Progenitor cell of endocrine pancreas (in vitro differentiated cells): ENCODE data around the gene PAFAH1B2. TPM values are rescaled to one million over a fixed set of nuclear protein-coding genes. Genes with fewer than 3 reads are reported as not detected.
A peak's percentile ranks its signal among the peaks of the same experiment; 100 is the strongest.

Experiments
- DNase-seq: peaks from one replicate; pipeline ENCODE4 v3.0.0; 2021; ENCODE audit warnings: low spot score; ENCODE audit not compliant: unreplicated experiment
- H3K27ac Mint-ChIP-seq: 2 replicates; pipeline ENCODE4 v1.8.0; 2021; ENCODE audit warnings: mild to moderate bottlenecking, moderate library complexity, mixed read lengths
- H3K27me3 Mint-ChIP-seq: 2 replicates; pipeline ENCODE4 v1.8.0; 2021; ENCODE audit warnings: mixed read lengths
- H3K36me3 Mint-ChIP-seq: 2 replicates; pipeline ENCODE4 v1.8.0; 2022; ENCODE audit warnings: mixed read lengths; ENCODE audit not compliant: insufficient read depth
- H3K4me1 Mint-ChIP-seq: 2 replicates; pipeline ENCODE4 v1.8.0; 2021; ENCODE audit warnings: low read depth, mixed read lengths
- H3K4me3 Mint-ChIP-seq: 2 replicates; pipeline ENCODE4 v1.8.0; 2021; ENCODE audit warnings: low read depth, mild to moderate bottlenecking, moderate library complexity, mixed read lengths
- H3K9me3 Mint-ChIP-seq: 2 replicates; pipeline ENCODE4 v1.8.0; 2021; ENCODE audit warnings: low read depth, mixed read lengths
- long read RNA-seq: library from polyadenylated mRNA; unstranded; transcript quantifications from one replicate; pipeline ENCODE4 v2.0.0, GENCODE V29; 2020
- total RNA-seq: library from RNA; stranded (reverse); gene quantifications from 2 replicates; pipeline ENCODE4 v1.2.1, GENCODE V29; 2021
- TF ChIP-seq, protein P1 (sequence below): fragments of 200-600 bp; sonication (generic); IDR thresholded peaks from one replicate; pipeline ENCODE4 v1.5.0; 2021; ENCODE audit warnings: antibody characterized with exemption, mild to moderate bottlenecking; ENCODE audit not compliant: unreplicated experiment

Gene PAFAH1B2, protein sequence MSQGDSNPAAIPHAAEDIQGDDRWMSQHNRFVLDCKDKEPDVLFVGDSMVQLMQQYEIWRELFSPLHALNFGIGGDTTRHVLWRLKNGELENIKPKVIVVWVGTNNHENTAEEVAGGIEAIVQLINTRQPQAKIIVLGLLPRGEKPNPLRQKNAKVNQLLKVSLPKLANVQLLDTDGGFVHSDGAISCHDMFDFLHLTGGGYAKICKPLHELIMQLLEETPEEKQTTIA
- total RNA-seq, result 116 and 121 TPM in 2 replicates
- long read RNA-seq, full-length matches to known transcripts, result 2 of 19 reads
- long read RNA-seq, partial matches to known transcripts, result 1 of 19 reads
- long read RNA-seq, other reads (novel, unspliced or antisense), result 16 of 19 reads

DNA sequence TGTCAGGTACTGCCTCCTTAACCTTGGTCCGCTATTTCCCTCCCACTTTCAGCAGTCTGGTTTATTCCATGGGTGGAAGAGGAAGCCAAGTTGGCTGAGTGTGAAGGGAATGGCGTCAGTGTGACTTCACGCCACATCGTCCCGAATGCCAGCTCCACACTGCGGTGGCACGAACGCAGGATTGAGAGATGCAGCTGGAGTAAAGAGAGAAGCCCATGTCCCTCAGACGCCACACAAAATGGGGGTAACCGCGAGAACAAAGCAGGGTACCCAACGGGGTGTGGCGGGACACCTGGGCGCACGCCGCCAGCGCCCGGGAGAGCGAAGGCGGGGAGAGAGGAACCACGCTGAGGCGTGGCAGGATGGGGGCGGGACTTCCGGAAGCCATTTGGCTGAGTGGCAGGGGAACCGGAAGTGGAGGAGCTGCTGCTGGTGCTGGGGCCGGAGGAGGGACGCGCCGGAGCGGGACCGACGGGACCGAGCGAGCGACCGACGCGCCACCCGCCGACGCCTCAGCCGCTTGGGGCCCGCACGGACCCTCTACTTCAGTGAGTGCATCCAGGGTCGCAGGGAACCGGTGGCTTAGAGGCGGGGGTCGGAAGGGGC is at the start of gene PAFAH1B2:
TSS of gene PAFAH1B2 (plus strand) at position 417 of the 606 bp plus-strand sequence. CDS start 8,161 bp downstream, outside the sequence.
- Mint-ChIP-seq H3K27ac (peak within 1 kb of the TSS; percentile 99), H3K4me3 (peak within 1 kb of the TSS; percentile 99), H3K4me1 (peaks cover 40% of the 10 kb centered on the region), H3K27me3 (peaks cover 10% of the 10 kb centered on the region), H3K9me3 (no peaks in the 10 kb centered on the region), H3K36me3 (peaks cover 6% of the 10 kb centered on the region)
- TF ChIP-seq, protein P1, sequence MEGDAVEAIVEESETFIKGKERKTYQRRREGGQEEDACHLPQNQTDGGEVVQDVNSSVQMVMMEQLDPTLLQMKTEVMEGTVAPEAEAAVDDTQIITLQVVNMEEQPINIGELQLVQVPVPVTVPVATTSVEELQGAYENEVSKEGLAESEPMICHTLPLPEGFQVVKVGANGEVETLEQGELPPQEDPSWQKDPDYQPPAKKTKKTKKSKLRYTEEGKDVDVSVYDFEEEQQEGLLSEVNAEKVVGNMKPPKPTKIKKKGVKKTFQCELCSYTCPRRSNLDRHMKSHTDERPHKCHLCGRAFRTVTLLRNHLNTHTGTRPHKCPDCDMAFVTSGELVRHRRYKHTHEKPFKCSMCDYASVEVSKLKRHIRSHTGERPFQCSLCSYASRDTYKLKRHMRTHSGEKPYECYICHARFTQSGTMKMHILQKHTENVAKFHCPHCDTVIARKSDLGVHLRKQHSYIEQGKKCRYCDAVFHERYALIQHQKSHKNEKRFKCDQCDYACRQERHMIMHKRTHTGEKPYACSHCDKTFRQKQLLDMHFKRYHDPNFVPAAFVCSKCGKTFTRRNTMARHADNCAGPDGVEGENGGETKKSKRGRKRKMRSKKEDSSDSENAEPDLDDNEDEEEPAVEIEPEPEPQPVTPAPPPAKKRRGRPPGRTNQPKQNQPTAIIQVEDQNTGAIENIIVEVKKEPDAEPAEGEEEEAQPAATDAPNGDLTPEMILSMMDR, result no peak
- DNase-seq, result peak; percentile 83

DNA sequence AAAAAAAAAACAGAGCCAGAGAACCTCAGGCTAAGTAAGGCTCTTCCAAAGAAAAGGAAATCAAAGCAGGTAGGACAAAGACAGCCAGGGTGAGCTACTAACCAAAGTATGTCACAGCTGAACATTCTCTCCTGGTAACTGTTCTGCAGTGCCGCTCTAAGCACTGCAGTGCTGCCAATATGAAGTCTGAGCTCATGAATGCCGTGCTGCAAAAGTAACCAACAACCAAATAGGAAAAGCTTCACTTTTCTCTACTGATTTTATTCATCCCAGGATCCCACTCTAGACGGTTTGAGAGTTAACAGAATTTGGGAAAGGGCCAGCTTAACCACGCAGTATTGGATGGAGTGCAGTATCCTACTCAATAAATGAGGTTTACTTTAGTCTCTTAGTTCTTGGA is 49.3 kb upstream of the PAFAH1B2 start:
- Mint-ChIP-seq H3K36me3 (peaks cover 8% of the 10 kb centered on the region), H3K4me3 (peak overlapping the region; percentile 27), H3K9me3 (peaks cover 2% of the 10 kb centered on the region), H3K27me3 (no peaks in the 10 kb centered on the region), H3K27ac (no peak overlapping the region), H3K4me1 (peaks cover 45% of the 10 kb centered on the region)
- TF ChIP-seq, protein P1, result no peak
- no peak for DNase-seq

DNA sequence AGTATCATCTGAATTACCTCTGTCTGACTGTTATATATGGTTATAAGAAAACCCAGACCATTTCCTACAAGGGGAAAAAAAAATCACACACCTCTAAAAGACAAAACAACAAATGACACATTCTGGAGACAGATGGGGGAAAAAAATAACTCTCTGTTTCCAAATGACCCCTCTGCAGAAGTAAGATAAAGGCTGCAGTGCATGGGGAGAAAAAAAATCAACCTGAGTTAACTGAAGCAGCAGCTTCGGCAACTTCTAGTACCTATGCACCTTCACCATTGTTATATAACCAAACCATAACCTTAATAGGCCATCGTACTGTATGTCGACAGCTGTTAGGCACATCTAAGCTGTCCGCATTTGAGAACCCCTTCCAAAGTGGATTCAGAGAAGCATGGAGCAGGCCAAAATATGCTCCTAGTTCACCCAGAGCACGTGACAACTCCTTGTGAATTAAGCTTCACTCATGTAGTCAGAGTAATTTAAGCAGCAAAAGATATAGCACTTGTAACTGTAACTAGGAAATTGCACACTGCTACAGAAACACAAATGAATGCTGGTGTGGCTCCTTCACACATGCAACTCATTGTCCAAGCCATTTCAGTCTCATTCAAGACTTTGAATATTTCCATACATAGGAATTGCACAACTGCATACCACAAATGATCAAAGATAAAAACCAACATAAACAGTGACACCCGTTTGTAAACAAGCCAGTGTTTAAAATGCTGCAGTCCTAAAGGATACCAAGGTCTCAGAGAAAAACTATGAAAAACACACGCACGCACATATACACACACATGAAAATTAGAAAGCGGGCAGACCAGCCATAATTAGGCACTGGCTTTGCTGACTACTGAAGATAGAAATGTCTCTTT is 48.6 kb upstream of the PAFAH1B2 start:
- Mint-ChIP-seq H3K27me3 (no peaks in the 10 kb centered on the region), H3K9me3 (peaks cover 2% of the 10 kb centered on the region), H3K4me3 (peak overlapping the region; percentile 98), H3K4me1 (peaks cover 47% of the 10 kb centered on the region), H3K36me3 (peaks cover 7% of the 10 kb centered on the region), H3K27ac (peak overlapping the region; percentile 95)
- DNase-seq, result no peak
- TF ChIP-seq, protein P1, result no peak

DNA sequence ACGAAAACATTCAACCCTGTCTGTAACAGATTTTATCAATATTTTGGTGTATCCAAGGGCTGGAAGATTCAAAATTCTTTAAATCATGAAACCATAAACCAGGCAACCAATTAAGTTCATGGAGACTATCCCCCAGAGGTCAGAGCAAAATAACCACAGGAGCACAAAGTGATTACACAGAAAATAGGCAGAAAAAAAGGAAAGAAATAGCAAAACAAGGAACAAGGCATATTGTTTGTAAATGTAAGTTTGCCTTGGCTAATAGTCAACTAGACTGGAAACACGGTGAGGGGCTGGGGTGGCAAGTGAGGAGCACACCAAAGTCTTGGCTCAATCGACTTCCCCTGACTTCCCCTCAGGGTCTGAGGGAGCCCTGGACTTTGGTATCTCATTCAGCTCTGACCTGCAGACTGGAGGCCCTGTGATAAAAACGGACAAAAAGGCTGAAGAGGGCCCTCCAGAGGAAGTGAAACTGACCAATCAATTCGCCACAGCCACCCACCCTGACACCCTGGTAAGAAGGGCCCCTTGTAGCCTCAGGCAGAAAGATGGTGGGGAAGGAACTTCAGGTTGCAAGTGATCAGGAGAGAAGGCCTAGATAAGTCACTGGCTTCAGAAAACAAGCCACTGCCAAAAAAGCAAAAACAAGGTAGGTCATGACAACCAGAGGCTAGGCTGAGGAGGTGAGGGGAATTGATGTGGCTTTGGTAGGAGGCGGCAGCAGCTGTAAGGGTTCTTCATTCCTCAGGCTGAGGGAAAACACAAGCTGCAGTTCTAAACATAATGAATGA is 47.7 kb upstream of the PAFAH1B2 start:
- DNase-seq, result no peak
- peaks cover 48% of the 10 kb centered on the region for H3K4me1 Mint-ChIP-seq
- H3K27ac Mint-ChIP-seq, result peak overlapping the region; percentile 95
- peaks cover 7% of the 10 kb centered on the region for H3K36me3 Mint-ChIP-seq
- H3K27me3 Mint-ChIP-seq, result no peaks in the 10 kb centered on the region
- peaks cover 2% of the 10 kb centered on the region for H3K9me3 Mint-ChIP-seq
- TF ChIP-seq, protein P1, result no peak
- H3K4me3 Mint-ChIP-seq, result peak overlapping the region; percentile 98
